CD1c-positive myeloid dendritic cell (primary cell): ENCODE results near the gene C3orf49.

Experiments
- DNase-seq: peaks from one replicate; pipeline ENCODE4 v3.0.0-alpha.2; 2016; ENCODE audit errors: extremely low spot score

Gene C3orf49

GRCh38 chr3:63880653-63881052, 61.6 kb downstream of the C3orf49 start:
- no peak for DNase-seq

- no peak for DNase-seq
These were observed 67.8 kb downstream of the C3orf49 start for GRCh38 chr3:63886858-63887257.

GRCh38 chr3:63891518-63891917, 72.4 kb downstream of the C3orf49 start:
- DNase-seq: no peak

- no peak for DNase-seq
These were observed 73.8 kb downstream of the C3orf49 start for GRCh38 chr3:63892773-63893352.

GRCh38 chr3:63895422-63896189, 76.5 kb downstream of the C3orf49 start:
- DNase-seq: no peak

- DNase-seq: peak; percentile 16
These were observed 77.4 kb downstream of the C3orf49 start for GRCh38 chr3:63896332-63897030.
